Measurements from ENCODE around the gene RACGAP1. TPM values are rescaled to one million over a fixed set of nuclear protein-coding genes. Genes with fewer than 3 reads are reported as not detected.

The RACGAP1 gene
- polyA plus RNA-seq, 3 donors: 3.1 to 5.4 (median 3.6) TPM

DNA sequence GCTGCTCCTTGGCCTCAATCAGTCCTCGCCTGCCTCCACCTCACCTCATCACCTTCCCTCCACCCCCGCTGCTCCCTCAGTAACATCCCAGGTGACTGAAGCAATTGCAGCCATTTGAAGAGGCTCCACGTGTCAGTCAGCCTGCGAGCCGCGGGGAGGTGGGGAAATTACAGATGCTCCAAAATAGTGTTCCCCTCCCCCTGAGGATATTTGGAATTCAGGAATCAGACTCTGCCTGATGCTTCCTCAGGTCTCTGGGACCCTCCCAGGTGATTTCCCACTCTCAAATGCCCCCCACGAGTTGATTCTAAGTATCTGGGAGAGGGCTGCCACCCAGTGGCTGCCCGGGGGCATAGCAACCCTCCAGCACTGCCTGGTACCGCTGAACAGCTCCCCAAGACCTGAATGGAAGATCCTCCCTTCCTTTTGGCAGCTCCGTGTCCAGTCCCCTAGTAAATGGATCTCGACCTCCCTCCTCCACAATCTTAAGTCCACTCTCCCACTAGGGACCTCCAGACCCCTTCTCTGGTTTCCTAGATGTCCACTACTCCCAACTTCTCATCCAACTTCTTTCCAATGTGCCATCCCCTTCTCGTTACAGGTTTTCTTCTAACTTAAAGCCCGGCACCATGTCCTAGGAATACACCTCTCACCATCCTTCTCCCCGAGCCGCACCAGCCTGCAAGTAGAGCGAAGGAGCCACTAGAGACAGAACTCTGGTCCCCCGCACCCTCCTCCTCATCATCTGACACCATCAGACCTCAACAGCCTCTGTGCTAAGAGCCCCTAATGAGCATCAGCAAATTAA is 30.7 kb upstream of the RACGAP1 start:
- TF ChIP-seq CTCF (IDR thresholded peaks at IDR 0.05): peak; percentile 99
- H3K4me1 ChIP-seq (ENCODE audit: control insufficient read depth in 1 of 2, insufficient read depth in 2 of 2, low read length in 2 of 2): peaks cover 39 to 40% of the 10 kb centered on the region in 2 donors
- peaks cover 0 to 17% (median 5%) of the 10 kb centered on the region in 7 donors for H3K9me3 Mint-ChIP-seq
- H4K20me1 ChIP-seq (ENCODE audit: insufficient read depth, low read length): no peaks in the 10 kb centered on the region
- H3K79me2 ChIP-seq (ENCODE audit: insufficient read depth, low read length): no peaks in the 10 kb centered on the region
- H3K4me3 ChIP-seq (replicated peaks in 1 of 3; ENCODE audit: low read depth in 2 of 3, low read length in 3 of 3): peak overlapping the region in 1 of 3 experiments; percentile 41
- H3K27ac Mint-ChIP-seq: peak overlapping the region in 1 of 7 donors; percentile 65
- intact Hi-C loops (cut with micrococcal nuclease): loop anchor here (2.0 to 5.0 kb wide), 2 partner anchors 89 kb away; no protein-coding TSS in a partner anchor
- peaks cover 0 to 8% of the 10 kb centered on the region in 2 donors for H3K9me3 ChIP-seq (replicated peaks in 1 of 2; ENCODE audit: control insufficient read depth in 1 of 2, insufficient read depth in 1 of 2, low read length in 2 of 2)
- peak; percentile 40 to 56 (median 51) for DNase-seq
- peak overlapping the region; percentile 48 to 96 for H3K4me3 Mint-ChIP-seq
- no peak overlapping the region for H3K27ac ChIP-seq (ENCODE audit: low read depth in 1 of 2, low read length in 2 of 2)
- peak overlapping the region; percentile 89 for H3K4me2 ChIP-seq (replicated peaks; ENCODE audit: extremely low read depth, low read length, poor library complexity, severe bottlenecking)
- H2AFZ ChIP-seq (ENCODE audit: insufficient read depth, low read depth, low read length, poor library complexity, severe bottlenecking): peak overlapping the region; percentile 26
- peaks cover 20 to 35% of the 10 kb centered on the region in 2 donors for H3K27me3 ChIP-seq (ENCODE audit: control insufficient read depth in 2 of 2, insufficient read depth in 2 of 2, low read length in 2 of 2)
- peaks cover 41 to 52% (median 41%) of the 10 kb centered on the region in 3 donors for H3K27me3 Mint-ChIP-seq (ENCODE audit: low read depth in 3 of 3)
- 10% methylated on average over 13 of the region's 17 CpGs for WGBS (ENCODE audit: insufficient coverage)
- peaks cover 50% of the 10 kb centered on the region for H3K4me1 Mint-ChIP-seq
- H3K36me3 Mint-ChIP-seq: peaks cover 5 to 6% of the 10 kb centered on the region in 2 donors
- H3K36me3 ChIP-seq (replicated peaks in 1 of 2; ENCODE audit: control insufficient read depth in 1 of 2, insufficient read depth in 2 of 2, low read length in 2 of 2): no peaks in the 10 kb centered on the region
- no peak overlapping the region for H3K9ac ChIP-seq (ENCODE audit: insufficient read depth, low read length, poor library complexity, severe bottlenecking)

- Histone ChIP-seq H3K79me2 (ENCODE audit: insufficient read depth, low read length) (no peaks in the 10 kb centered on the region), H3K27me3 (ENCODE audit: control insufficient read depth in 2 of 2, insufficient read depth in 2 of 2, low read length in 2 of 2) (peaks cover 20 to 26% of the 10 kb centered on the region in 2 donors), H2AFZ (ENCODE audit: insufficient read depth, low read depth, low read length, poor library complexity, severe bottlenecking) (peak overlapping the region; percentile 25), H4K20me1 (ENCODE audit: insufficient read depth, low read length) (no peaks in the 10 kb centered on the region), H3K4me2 (replicated peaks; ENCODE audit: extremely low read depth, low read length, poor library complexity, severe bottlenecking) (no peak overlapping the region), H3K36me3 (replicated peaks in 1 of 2; ENCODE audit: control insufficient read depth in 1 of 2, insufficient read depth in 2 of 2, low read length in 2 of 2) (no peaks in the 10 kb centered on the region), H3K4me1 (ENCODE audit: control insufficient read depth in 1 of 2, insufficient read depth in 2 of 2, low read length in 2 of 2) (peaks cover 49 to 52% of the 10 kb centered on the region in 2 donors), H3K9me3 (replicated peaks in 1 of 2; ENCODE audit: control insufficient read depth in 1 of 2, insufficient read depth in 1 of 2, low read length in 2 of 2) (peaks cover 0 to 8% of the 10 kb centered on the region in 2 donors), H3K4me3 (replicated peaks in 1 of 3; ENCODE audit: low read depth in 2 of 3, low read length in 3 of 3) (no peak overlapping the region), H3K27ac (ENCODE audit: low read depth in 1 of 2, low read length in 2 of 2) (no peak overlapping the region), H3K9ac (ENCODE audit: insufficient read depth, low read length, poor library complexity, severe bottlenecking) (no peak overlapping the region)
- Mint-ChIP-seq H3K27ac (peak overlapping the region in 2 of 7 donors; percentile 48 to 62), H3K27me3 (ENCODE audit: low read depth in 3 of 3) (peaks cover 29 to 32% (median 30%) of the 10 kb centered on the region in 3 donors), H3K4me3 (no peak overlapping the region), H3K4me1 (peaks cover 52% of the 10 kb centered on the region), H3K9me3 (peaks cover 0 to 15% (median 5%) of the 10 kb centered on the region in 7 donors), H3K36me3 (peaks cover 6 to 7% of the 10 kb centered on the region in 2 donors)
- TF ChIP-seq CTCF (IDR thresholded peaks at IDR 0.05): no peak
- intact Hi-C loops (cut with micrococcal nuclease): no loop called here
- WGBS (ENCODE audit: insufficient coverage): no CpG with 5 or more reads among the region's 1 CpG
- DNase-seq: peak in 2 of 3 donors; percentile 32 to 46
Measured at GRCh38 chr12:50053583-50053982, 28.3 kb upstream of the RACGAP1 start.

Measured in CD14-positive monocyte (primary cell).